ENCODE results near the gene SERTAD1. TPM values are rescaled to one million over a fixed set of nuclear protein-coding genes. Genes with fewer than 3 reads are reported as not detected.
A peak's percentile ranks its signal among the peaks of the same experiment; 100 is the strongest.
"Not testable (repeated sequence)": the region's sequence is repeated elsewhere in the genome, so short reads cannot be mapped to it uniquely, and the experiment has no call there.

SERTAD1 gene
- total and polyA plus RNA-seq, 8 donors, result 8.6 to 36.5 (median 11.2) TPM; not detected in 1

DNA sequence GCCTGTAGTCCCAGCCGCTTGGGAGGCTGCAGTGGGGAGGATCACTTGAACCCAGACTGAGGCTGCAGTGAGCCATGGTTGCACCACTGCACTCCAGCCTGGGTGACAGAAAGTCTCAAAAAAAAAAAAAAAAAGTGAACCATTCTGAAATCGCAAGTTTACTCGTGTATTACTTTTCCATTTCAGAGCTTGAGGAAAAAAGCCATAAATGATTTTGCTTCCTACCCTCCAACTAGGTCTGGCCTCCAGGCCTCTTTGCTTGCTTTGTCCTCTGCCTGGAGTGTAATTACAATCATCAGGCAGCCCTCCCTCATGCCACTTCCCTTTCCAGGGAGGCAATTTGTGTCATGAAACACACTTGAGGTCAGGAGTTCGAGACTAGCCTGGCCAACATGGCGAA lies 31.3 kb upstream of the SERTAD1 start:
- Histone ChIP-seq H3K4me1 (peaks cover 7 to 24% (median 14%) of the 10 kb centered on the region in 4 donors), H3K36me3 (peaks cover 9 to 60% (median 48%) of the 10 kb centered on the region in 4 donors), H3K27ac (no peak overlapping the region), H3K9me3 (no peaks in the 10 kb centered on the region), H3K4me3 (no peak overlapping the region), H3K27me3 (no peaks in the 10 kb centered on the region)
- intact Hi-C loops (cut with DNase I; ENCODE audit: low total_unique reads), result no loop called here
- DNase-seq, result no peak
- TF ChIP-seq CTCF (IDR thresholded peaks at IDR 0.05) (no peak), POLR2A (IDR thresholded peaks at IDR 0.05) (no peak), POLR2AphosphoS5 (IDR thresholded peaks at IDR 0.05) (no peak), EP300 (IDR thresholded peaks at IDR 0.05) (no peak)
- WGBS, 5 donors, result 86 to 93% (median 91%) methylated on average over 5 of the region's 5 CpGs

GRCh38 chr19:40453943-40454342 lies 28.2 kb upstream of the SERTAD1 start:
- intact Hi-C loops (cut with DNase I; ENCODE audit: low total_unique reads), result not testable (repeated sequence)
- peaks cover 16 to 82% (median 67%) of the 10 kb centered on the region in 4 donors for H3K36me3 ChIP-seq
- 86 to 98% (median 96%) methylated on average over 6 of the region's 6 CpGs for WGBS, 5 donors

DNA sequence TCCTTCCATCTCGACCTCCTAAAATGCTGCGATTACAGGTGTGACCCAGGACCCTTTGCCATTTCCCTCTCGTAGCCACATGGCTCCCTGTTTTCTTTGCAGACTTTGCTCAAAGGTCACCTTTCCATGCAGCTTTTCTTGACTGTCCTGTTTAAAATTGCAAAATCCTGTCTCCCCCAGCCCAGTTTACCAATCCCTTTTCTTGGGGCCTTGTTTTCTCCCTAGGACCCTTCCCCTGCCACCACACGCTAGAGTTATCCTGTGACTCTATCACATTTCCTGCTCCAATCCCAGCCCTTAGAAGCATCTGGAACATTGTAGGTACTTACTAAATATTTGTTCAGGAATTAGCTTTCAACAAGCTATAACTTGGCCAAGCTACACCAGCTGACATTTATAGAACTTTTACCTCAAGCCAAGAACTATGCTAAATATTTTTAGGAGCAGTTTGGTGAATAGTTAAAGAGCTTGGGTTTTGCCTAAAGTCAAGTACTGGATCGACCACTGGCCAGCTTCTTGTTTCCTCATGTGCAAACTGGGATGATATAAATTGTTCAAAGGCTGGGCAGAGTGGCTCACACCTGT lies 27.5 kb upstream of the SERTAD1 start:
- peaks cover 0 to 6% (median 3%) of the 10 kb centered on the region in 4 donors for H3K4me1 ChIP-seq
- TF ChIP-seq POLR2AphosphoS5 (IDR thresholded peaks at IDR 0.05), result no peak
- TF ChIP-seq EP300 (IDR thresholded peaks at IDR 0.05), result no peak
- TF ChIP-seq POLR2A (IDR thresholded peaks at IDR 0.05), result no peak
- no peak for TF ChIP-seq CTCF (IDR thresholded peaks at IDR 0.05)
- WGBS, 5 donors, result 40 to 66% (median 60%) methylated on average over 5 of the region's 5 CpGs
- no peak for DNase-seq
- H3K36me3 ChIP-seq, result peaks cover 15 to 82% (median 67%) of the 10 kb centered on the region in 4 donors
- peak overlapping the region in 1 of 5 donors; percentile 18 for H3K27ac ChIP-seq
- intact Hi-C loops (cut with DNase I; ENCODE audit: low total_unique reads), result no loop called here
- H3K27me3 ChIP-seq, result no peaks in the 10 kb centered on the region
- H3K4me3 ChIP-seq, result no peak overlapping the region
- H3K9me3 ChIP-seq, result no peaks in the 10 kb centered on the region

More at GRCh38 chr19:40453943-40454342, 28.2 kb upstream of the SERTAD1 start:
- H3K4me1 ChIP-seq, H3K4me3 ChIP-seq, DNase-seq, H3K9me3 ChIP-seq, H3K27ac ChIP-seq, H3K27me3 ChIP-seq: not testable (repeated sequence)

GRCh38 chr19:40452016-40452415 lies 26.2 kb upstream of the SERTAD1 start:
- Histone ChIP-seq H3K4me1 (peaks cover 0 to 6% (median 3%) of the 10 kb centered on the region in 4 donors), H3K9me3 (no peaks in the 10 kb centered on the region), H3K27ac (no peak overlapping the region), H3K27me3 (no peaks in the 10 kb centered on the region), H3K36me3 (peaks cover 16 to 82% (median 67%) of the 10 kb centered on the region in 4 donors), H3K4me3 (no peak overlapping the region)
- DNase-seq, result no peak
- TF ChIP-seq POLR2AphosphoS5 (IDR thresholded peaks at IDR 0.05) (no peak), CTCF (IDR thresholded peaks at IDR 0.05) (no peak), EP300 (IDR thresholded peaks at IDR 0.05) (no peak), POLR2A (IDR thresholded peaks at IDR 0.05) (no peak)
- WGBS, 5 donors, result 60 to 70% (median 67%) methylated on average over 5 of the region's 5 CpGs
- intact Hi-C loops (cut with DNase I; ENCODE audit: low total_unique reads), result no loop called here

DNA sequence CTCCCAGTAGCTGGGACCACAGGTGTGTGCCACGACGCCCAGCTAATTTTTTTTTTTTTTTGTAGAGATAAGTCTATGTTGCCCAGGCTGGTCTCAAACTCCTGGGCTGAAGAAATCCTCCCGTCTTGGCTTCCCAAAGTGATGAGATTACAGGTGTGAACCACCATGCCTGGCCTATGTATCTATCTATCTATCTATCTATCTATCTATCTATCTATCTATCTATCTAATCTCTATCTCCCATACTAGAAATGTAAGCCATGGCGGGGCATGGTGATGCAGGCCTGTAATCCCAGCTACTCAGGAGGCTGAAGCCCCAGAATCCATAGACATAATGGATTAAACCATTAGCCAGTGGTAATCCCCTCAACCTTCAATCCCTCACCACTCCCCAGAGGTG lies 24.9 kb upstream of the SERTAD1 start:
- 74 to 87% (median 78%) methylated on average over 4 of the region's 4 CpGs for whole genome bisulfite sequencing, 5 donors
- peaks cover 16 to 74% (median 58%) of the 10 kb centered on the region in 4 donors for H3K36me3 ChIP-seq

More for the DNA sequence above, 24.9 kb upstream of the SERTAD1 start:
- Histone ChIP-seq H3K4me3 (no peak overlapping the region), H3K9me3 (no peaks in the 10 kb centered on the region), H3K27ac (no peak overlapping the region), H3K27me3 (no peaks in the 10 kb centered on the region), H3K4me1 (peaks cover 0 to 13% (median 6%) of the 10 kb centered on the region in 4 donors)
- TF ChIP-seq POLR2AphosphoS5 (IDR thresholded peaks at IDR 0.05), result no peak
- no peak for TF ChIP-seq EP300 (IDR thresholded peaks at IDR 0.05)
- no peak for TF ChIP-seq CTCF (IDR thresholded peaks at IDR 0.05)
- TF ChIP-seq POLR2A (IDR thresholded peaks at IDR 0.05), result no peak
- intact Hi-C loops (cut with DNase I; ENCODE audit: low total_unique reads), result no loop called here
- DNase-seq, result no peak
